Amniotic stem cell (primary cell): ENCODE data around the gene SF3B6.

ENCODE experiments used
- DNase-seq: peaks from one replicate; lab custom pipeline; 2025; lab: John Stamatoyannopoulos, UW

The SF3B6 gene

GRCh38 chr2:24018241-24018640 lies 57.9 kb downstream of the SF3B6 start:
- DNase-seq, result no peak

GRCh38 chr2:24017711-24018110 lies 58.4 kb downstream of the SF3B6 start:
- DNase-seq, result no peak
